GM10248 (cell line): ENCODE data around the gene BEST1.

ENCODE experiments used
- CTCF ChIA-PET: fragments of 300-600 bp; sonication (Branson Sonifier 250); formaldehyde crosslinking; extraction: SDS; loops from one replicate; lab custom pipeline; 2021; ENCODE audit warnings: antibody characterized with exemption; lab: Yijun Ruan, JAX
- POLR2A ChIA-PET: fragments of 350-650 bp; sonication (Branson Sonifier 250); formaldehyde crosslinking; extraction: SDS; loops from one replicate; lab custom pipeline; 2020; ENCODE audit warnings: antibody characterized with exemption; lab: Yijun Ruan, JAX
- DNase-seq: peaks from one replicate; pipeline ENCODE4 v3.0.0; 2012; ENCODE audit errors: extremely low spot score
- CTCF ChIP-seq: IDR thresholded peaks from 2 replicates; pipeline ENCODE4 v1.5.1; 2012; ENCODE audit warnings: mild to moderate bottlenecking, low read depth; ENCODE audit errors: extremely low read depth, missing control alignments, control extremely low read depth

BEST1 gene

DNA sequence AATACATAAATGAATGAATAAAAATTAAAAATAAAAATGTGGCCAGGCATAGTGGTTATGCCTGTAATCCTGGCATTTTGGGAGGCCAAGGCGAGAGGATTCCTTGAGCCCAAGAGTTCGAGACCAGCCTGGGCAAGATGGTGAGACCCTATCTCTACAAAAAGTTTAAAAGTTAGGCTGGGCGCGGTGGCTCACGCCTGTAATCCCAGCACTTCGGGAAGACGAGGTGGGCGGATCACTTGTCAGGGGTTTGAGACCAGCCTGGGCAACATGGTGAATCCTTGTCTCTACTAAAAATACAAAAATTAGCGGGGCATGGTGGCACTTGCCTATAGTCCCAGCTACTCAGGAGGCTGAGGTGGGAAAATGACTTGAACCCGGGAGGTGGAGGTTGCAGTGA lies 9.7 kb upstream of the BEST1 start:
- ChIA-PET POLR2A (no interaction called here), CTCF (no interaction called here)
- DNase-seq: no peak
- no peak for TF ChIP-seq CTCF

GRCh38 chr11:61945191-61945590 lies 5.0 kb upstream of the BEST1 start:
- CTCF ChIA-PET: interaction anchor here (1.0 to 10.0 kb wide), 8 partner anchors 13 to 163 kb away, joined by 3 to 173 read pairs (median 26); partner anchors contain the start of genes FEN1 and TMEM258

GRCh38 chr11:61946894-61947293 lies 3.3 kb upstream of the BEST1 start:
- no peak for TF ChIP-seq CTCF
- ChIA-PET CTCF (interaction anchor here (0.6 to 10.0 kb wide), 43 partner anchors 10 to 200 kb away, joined by 3 to 173 read pairs (median 7); partner anchors contain the start of genes FEN1 and TMEM258), POLR2A (interaction anchor here (1.3 kb wide), 1 partner anchor 150 kb away, joined by 4 read pairs; no protein-coding TSS in a partner anchor)
- no peak for DNase-seq

More at GRCh38 chr11:61945191-61945590, 5.0 kb upstream of the BEST1 start:
- TF ChIP-seq CTCF: no peak
- POLR2A ChIA-PET: no interaction called here
- no peak for DNase-seq

GRCh38 chr11:61947486-61948210 lies 2.5 kb upstream of the BEST1 start:
- ChIA-PET CTCF (interaction anchor here (0.6 to 10.0 kb wide), 60 partner anchors 10 to 200 kb away, joined by 3 to 173 read pairs (median 6); partner anchors contain the start of genes FADS1, FEN1, FTH1 and TMEM258), POLR2A (interaction anchor here (0.7 to 1.3 kb wide), 2 partner anchors 39 to 151 kb away, joined by 3 to 4 read pairs; no protein-coding TSS in a partner anchor)
- peak; percentile 94 for TF ChIP-seq CTCF
- peak; percentile 87 for DNase-seq

GRCh38 chr11:61948505-61948904 lies 1.6 kb upstream of the BEST1 start:
- CTCF ChIA-PET: interaction anchor here (0.7 to 10.0 kb wide), 42 partner anchors 11 to 183 kb away, joined by 3 to 173 read pairs (median 6); partner anchors contain the start of genes FADS1, FEN1, FTH1 and TMEM258
- TF ChIP-seq CTCF: no peak
- POLR2A ChIA-PET: interaction anchor here (0.6 to 1.3 kb wide), 2 partner anchors 152 to 200 kb away, joined by 4 to 5 read pairs; no protein-coding TSS in a partner anchor
- no peak for DNase-seq

DNA sequence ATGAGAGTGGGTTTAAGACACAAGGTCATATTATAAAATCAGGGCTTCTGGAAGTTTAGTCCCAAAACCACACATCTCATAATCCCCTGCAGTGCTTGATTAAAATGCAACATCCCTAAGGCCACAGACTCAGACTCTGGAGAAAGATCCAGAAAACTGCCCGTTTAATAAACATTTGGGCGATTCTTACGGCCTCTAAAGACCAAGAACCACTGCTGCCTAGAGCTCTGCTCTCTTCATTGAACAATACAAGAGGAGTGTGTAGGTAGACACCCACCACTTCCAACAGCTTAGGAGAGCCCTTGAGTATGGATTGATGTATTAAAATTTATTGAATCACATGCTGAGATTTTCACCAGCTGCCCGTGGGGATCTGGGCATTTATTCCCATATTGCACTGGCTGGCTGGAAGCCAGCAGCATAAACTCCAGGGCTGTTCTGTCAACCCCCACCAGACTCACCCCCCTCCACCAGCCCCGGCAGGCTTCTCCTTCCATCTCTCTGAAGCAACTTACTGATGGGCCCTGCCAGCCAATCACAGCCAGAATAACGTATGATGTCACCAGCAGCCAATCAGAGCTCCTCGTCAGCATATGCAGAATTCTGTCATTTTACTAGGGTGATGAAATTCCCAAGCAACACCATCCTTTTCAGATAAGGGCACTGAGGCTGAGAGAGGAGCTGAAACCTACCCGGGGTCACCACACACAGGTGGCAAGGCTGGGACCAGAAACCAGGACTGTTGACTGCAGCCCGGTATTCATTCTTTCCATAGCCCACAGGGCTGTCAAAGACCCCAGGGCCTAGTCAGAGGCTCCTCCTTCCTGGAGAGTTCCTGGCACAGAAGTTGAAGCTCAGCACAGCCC lies 749 bp upstream of the BEST1 start:
- POLR2A ChIA-PET: no interaction called here
- CTCF ChIA-PET: interaction anchor here (0.7 to 10.0 kb wide), 8 partner anchors 12 to 159 kb away, joined by 3 to 173 read pairs (median 38); partner anchors contain the start of genes FEN1 and TMEM258
- no peak for DNase-seq
- TF ChIP-seq CTCF: no peak
